GM18505 (cell line): ENCODE data around the gene NLGN1.
"Not testable (repeated sequence)": the region's sequence is repeated elsewhere in the genome, so short reads cannot be mapped to it uniquely, and the experiment has no call there.

ENCODE experiments used
- ATAC-seq: cut with Tn5 transposase; IDR thresholded peaks from one replicate; pipeline ENCODE4 v1.9.1; 2021; ENCODE audit not compliant: unreplicated experiment
- POLR2A ChIP-seq: IDR thresholded peaks from 4 replicates; pipeline ENCODE4 v1.6.1; 2011; ENCODE audit warnings: borderline replicate concordance; ENCODE audit not compliant: insufficient read depth, insufficient read length; ENCODE audit errors: extremely low read depth

Gene NLGN1

GRCh38 chr3:174170248-174170647 lies 772.7 kb downstream of the NLGN1 start:
- no peak for TF ChIP-seq POLR2A
- no peak for ATAC-seq

- no peak for ATAC-seq
- no peak for TF ChIP-seq POLR2A
These were observed 788.9 kb downstream of the NLGN1 start for GRCh38 chr3:174186377-174186989.

GRCh38 chr3:174191380-174191779 lies 793.8 kb downstream of the NLGN1 start:
- no peak for TF ChIP-seq POLR2A
- ATAC-seq = peak; percentile 91

GRCh38 chr3:174191895-174192294 lies 794.4 kb downstream of the NLGN1 start:
- TF ChIP-seq POLR2A = no peak
- no peak for ATAC-seq

- no peak for ATAC-seq
- TF ChIP-seq POLR2A = no peak
These were observed 794.9 kb downstream of the NLGN1 start for GRCh38 chr3:174192471-174192870.

GRCh38 chr3:174193604-174194003 lies 796.1 kb downstream of the NLGN1 start:
- ATAC-seq = no peak
- no peak for TF ChIP-seq POLR2A

GRCh38 chr3:174197416-174197815 lies 799.9 kb downstream of the NLGN1 start:
- no peak for TF ChIP-seq POLR2A
- no peak for ATAC-seq

- TF ChIP-seq POLR2A = no peak
- no peak for ATAC-seq
These were observed 800.7 kb downstream of the NLGN1 start for GRCh38 chr3:174198199-174198598.

- ATAC-seq = no peak
- TF ChIP-seq POLR2A = no peak
These were observed 802.2 kb downstream of the NLGN1 start for GRCh38 chr3:174199696-174200095.

GRCh38 chr3:174202116-174202515 lies 804.6 kb downstream of the NLGN1 start:
- no peak for ATAC-seq
- TF ChIP-seq POLR2A = no peak

- no peak for ATAC-seq
These were observed 805.0 kb downstream of the NLGN1 start for GRCh38 chr3:174202561-174202960.

GRCh38 chr3:174204765-174205164 lies 807.2 kb downstream of the NLGN1 start:
- TF ChIP-seq POLR2A = no peak
- no peak for ATAC-seq

More at GRCh38 chr3:174202561-174202960, 805.0 kb downstream of the NLGN1 start:
- TF ChIP-seq POLR2A = no peak

GRCh38 chr3:174206607-174207192 lies 809.2 kb downstream of the NLGN1 start:
- TF ChIP-seq POLR2A = no peak
- ATAC-seq = no peak

GRCh38 chr3:174208161-174208560 lies 810.6 kb downstream of the NLGN1 start:
- TF ChIP-seq POLR2A = no peak
- no peak for ATAC-seq

- ATAC-seq = not testable (repeated sequence)
These were observed 814.4 kb downstream of the NLGN1 start for GRCh38 chr3:174211896-174212295.
